Stimulated activated CD4-positive, alpha-beta T cell treated with anti-CD3 and anti-CD28 coated beads, Interleukin-12 subunit alpha, Interleukin-12 subunit beta, amount 100 ng/mL, for 4 hours (primary cell): ENCODE measurements around the gene PDZRN3.

ENCODE experiments used
- DNase-seq: peaks from one replicate; pipeline ENCODE4 v3.0.0-alpha.2; 2020

Gene PDZRN3

DNA sequence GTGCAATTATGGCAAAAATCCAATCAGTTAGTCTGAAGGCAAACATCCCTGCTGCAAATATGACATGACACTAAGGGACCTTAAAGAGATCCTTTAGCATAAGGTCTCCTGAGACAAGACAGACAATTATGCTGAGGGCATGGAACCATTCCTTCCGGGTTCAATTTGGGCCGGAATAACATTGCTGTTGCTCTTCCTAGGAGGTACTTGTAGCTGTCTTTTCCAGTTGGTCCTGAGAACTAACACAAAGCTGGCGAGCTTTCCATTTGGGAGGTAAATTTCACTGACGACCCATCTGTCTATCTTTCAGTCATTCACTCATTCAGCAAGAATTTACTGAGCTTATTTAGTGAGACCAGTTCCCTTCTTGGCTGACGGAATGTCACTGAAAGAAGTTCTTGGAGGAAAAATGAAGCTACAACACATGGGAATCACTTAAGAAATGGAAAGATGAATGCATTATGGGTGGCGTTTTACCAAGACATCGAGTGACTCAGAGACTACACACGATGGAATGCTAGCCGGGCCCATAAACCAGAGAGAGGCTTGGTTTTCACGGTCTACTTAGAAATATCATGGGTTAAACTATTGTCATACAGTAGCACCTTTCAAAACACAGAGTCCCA, 215.5 kb downstream of the PDZRN3 start:
- DNase-seq, result no peak

DNA sequence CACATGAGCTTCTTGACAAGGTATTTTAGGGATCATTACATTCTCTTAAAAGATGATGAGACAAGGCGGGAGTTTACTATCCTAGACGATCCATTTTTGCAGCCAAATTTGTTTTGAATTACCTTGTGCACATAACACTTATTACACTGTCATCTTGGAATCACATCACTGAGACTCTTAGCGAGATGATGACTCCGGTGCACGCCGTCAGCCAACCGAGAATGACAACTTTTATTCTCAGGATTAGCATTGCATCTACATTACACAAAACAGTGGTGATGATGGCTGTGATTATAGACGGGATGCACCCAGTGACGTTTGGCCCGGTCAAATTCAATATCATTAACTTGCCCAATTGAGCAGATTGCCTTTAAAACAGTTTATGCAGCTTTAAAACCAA, 216.1 kb downstream of the PDZRN3 start:
- DNase-seq, result no peak

DNA sequence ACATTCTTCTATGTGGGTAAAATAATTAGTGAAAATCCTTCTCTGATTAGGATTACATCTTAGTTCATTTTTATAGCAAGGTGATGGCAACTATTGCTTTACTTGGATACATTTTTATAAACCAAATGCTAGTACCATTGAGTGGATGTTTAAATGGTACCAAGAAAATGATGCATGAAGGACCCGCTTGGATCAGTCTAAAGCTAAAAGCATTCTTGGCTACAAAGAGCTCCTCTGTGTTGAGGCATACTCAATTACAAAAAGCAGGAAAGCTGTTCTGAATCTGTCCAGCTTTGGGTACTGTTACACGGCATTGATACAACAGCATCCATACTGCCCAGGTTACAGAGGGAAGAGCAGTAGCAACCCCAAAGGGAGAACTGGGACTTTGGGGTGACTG, 217.2 kb downstream of the PDZRN3 start:
- no peak for DNase-seq

DNA sequence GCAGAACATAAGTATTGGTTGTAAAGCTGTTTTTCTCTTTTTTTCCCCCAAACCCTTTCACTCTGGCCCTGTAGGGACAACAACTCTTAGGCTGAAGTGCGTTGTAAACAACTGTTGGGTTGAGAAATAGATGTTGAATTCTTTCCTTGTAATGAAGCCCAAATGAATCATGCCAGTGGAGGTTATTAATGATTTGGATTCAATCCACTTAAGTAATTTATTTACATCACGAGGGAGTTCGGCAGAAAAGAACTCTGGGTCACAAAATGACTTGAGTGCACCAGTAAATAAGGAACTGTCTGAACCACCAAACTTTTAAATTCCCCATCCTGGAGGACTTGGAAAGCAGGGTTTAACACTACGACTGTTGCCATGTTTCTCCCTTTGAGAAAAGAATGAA, 218.9 kb downstream of the PDZRN3 start:
- no peak for DNase-seq

DNA sequence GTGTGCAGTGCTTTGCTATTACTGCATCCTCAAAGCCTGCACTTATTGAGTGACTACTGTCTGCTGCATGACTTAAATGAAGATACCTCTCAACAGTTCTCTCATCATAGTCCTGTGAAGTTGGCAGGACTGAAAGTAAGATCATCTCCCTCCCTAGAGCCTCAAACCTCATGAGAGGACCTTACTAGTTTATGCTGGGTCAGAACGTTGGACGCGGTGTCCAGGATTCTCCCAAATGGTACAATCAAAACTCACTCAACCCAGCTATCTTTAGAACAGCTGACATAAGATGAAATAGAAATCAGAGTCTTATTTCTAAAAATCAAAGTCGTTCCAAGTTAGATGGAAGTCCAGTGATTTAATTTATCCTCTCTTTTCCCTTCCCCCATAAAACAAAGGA, 219.7 kb downstream of the PDZRN3 start:
- DNase-seq, result no peak

DNA sequence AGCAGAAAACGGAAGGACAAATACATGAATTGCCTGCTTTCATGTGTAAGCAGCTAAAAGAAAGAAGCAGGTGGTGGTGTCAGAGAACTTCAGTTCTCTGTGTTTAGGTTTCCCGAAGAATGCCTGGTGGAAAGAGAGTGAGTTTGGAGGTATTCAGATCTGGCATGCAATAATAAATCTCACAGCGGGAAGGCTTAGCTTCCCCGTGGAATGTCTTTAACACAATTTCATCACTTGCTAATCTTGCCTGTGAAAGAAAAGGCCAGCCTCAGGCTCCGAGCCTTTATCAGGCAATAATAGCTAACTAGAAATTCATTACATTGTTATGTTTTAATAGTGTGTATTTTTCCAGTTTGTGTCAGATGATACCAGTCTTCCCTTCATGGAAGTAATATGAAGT, 220.3 kb downstream of the PDZRN3 start:
- DNase-seq, result no peak

DNA sequence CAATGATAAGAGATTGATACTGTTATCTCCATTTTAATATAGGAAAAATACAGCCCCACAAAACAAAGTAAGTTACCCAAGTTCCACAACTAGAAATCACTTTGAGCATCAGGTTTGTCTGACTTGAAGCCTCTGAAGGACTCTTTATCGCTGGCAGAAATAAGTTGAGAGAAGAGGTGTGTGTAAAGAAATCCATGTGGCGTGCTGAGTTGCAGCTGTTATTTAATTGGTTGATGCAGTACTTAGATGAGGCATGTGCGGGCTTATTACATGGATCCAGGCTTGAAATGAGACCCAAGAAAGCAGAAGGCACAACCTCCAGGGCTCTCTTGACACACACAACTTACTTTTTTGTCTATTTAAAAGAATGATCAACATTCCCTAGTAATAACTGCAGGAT, 221.3 kb downstream of the PDZRN3 start:
- DNase-seq, result no peak

DNA sequence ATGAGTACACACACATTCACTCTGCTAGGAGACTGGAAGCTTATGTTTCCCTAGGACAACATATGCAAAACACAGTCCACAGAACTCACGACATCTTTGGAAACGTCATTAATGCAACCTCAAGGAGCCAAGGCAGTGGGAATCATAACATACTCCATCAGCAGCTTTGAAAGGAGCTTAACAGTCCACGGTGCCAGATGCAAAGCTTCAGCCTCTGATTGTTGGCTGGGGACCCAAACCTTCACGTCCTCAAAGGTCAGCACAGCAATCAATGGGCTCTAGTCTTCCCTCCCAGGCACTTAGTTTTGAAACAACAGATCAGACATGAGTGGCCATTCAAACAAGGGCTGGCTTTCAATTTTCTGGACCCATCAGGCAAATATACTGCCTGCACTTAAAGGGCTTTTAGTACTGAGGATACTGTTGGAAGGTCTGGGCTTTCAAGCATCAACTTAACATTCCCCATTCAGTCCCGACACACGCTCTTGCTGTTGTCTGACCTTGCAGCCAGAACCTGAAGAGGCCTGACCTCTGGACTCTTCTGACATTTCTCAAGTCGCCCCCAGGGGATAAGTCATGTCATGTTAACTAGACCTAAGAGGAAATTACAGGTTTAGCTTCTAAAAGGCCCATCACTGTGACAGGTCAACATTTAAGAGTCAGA, 223.0 kb downstream of the PDZRN3 start:
- DNase-seq, result no peak

DNA sequence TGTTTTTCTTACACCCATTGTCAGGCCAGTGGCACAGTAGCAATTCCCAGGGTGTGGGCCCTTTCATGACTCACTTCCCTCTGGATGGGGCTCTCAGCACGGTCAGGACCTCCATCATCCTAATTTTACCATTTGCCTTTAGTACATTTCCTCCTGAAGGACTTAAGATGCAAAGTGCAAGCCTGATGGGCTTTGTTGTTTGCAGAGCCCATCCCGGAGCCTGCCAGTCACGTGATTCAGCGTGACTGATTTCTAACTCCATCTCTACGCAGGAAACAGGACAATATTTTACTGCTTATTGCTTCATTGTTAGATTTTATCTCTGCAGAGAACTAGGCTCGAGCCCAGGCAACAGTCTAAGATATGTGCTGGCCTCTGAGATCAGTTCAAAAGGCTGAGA, 223.7 kb downstream of the PDZRN3 start:
- DNase-seq, result no peak

DNA sequence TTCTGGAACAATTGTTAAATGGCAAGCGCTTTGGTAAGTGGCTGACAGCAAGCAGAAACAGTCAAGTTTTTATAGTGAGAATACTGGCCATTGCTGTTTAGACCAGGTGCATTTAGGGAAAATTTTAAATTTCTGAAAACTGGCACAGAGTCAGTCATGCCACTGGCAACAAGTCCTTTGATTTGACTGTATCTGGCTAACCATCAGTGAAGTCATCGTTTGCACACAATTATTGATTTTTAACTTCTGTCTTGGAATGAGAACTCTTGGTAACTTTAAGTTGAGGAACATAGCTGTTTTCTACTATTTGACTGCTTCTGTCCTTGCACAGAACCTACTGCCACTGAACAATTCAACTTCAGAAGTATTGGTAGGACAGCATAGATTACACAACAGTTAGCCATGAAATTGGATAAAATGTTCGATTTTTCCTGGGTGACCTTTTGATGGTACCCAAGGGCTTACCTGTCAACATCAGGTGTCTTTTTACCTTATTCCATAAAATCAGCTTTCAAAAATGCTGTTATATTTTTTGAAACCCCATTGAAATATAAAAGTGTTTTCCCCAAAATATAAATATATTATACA, 225.0 kb downstream of the PDZRN3 start:
- no peak for DNase-seq

DNA sequence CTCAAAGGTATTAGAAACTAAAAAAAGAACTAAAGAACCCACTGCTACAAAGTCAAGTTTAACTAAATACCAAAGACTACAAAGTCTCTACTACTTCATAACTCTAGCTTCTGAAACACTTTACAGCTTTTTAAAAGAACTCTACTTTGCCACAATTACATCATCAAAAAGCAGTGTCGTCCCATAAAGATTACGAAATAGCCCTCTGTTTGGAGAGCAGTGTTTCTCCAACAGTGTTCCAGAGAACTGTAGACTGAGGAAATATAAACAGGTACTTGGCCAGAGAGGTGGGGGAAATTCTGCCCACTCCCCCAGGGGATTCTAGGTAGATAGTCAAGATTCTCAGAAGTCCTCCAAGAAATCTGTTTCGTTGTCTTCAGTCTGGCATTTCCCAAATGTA, 225.6 kb downstream of the PDZRN3 start:
- no peak for DNase-seq

DNA sequence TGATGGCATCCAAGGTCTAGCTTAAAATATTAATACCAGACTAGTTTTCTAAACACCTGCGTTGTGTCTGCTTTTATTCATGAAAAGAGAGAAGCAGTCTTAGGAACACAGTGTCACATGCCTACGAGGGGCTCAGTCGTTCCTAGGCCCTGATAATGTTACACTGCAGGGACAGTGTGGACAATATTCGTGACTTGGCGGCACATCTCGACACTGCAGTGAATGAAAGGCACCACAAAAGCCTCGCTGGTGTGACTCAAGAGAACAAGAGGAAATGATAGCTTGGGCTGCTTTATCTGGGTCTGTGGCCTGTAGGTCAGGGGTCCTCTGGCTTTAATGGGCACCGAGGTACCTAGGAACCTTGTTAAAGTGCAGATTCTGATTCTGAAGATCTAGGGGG, 226.7 kb downstream of the PDZRN3 start:
- DNase-seq, result no peak

DNA sequence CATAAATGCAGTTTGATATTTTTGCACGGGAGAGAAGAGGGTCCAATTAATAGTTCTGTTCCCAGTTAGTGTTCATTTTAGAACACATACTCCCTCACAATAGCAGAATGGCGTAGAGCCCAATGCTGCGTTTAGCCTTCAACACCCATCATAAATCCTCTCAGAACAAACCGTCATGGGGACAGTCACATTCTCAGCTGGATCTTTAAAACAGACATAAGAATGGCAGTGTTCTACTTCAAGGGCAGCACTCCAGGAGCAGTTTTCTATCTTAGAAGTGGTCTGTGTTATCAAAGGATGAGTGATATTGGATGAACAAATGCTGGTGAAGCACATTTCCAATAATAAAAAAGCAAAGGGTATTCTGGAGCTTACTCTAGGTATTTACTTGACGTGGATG, 230.5 kb downstream of the PDZRN3 start:
- DNase-seq, result no peak

DNA sequence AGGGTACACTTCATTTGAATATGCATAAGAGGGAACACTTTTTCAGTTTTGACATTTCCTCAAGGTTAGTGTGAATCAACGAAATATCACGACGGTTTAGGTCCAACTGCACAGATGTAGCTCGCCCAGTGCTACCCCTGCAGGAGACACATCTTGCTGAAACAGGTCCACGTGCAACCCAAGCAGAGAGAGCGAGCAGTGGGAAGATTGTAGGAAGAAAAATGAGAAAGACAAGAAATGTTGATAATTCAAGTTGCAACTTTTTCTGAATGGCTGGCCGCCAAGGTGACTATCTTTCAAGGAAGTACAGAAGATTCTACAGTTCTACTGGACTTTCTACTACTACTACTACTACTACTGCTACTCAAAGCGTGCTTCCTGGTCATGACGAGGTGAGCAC, 231.7 kb downstream of the PDZRN3 start:
- no peak for DNase-seq

DNA sequence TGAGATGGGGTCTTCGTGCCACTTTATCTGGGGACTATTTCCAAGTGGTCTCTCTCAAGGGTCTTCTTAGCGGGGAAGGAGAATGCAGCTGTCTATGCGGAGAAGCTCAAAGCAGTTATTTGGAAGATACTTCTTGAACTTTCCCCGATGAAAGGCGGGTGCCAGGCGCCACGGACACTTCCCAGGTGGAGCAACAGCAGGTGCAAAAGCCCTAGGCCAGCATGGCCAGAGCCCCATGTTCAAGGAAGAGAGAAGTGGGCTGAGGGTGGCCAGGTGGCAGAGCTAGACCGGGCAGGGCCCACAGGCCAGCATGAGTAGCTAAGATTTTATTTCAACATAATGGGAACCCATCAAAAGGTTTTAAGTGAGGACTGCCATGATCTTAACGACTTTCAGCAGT, 232.8 kb downstream of the PDZRN3 start:
- no peak for DNase-seq

DNA sequence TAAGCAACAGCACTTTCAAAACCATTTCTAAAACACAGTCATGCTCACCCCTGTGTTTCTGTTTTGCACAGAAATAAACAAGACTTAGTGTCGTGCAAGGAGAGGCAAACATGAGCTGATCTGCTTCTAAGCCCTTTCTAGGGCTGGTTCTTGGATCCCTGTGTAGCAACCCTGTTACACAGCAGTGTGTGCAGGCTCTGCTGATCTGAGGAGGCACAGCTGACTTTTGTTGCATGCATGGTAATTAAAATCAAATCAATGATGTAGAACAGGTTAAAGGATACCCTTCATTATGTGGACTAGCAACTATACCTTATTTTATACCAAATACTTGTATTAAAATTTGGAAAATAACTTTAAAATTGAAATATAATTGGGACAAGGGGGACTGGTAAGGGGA, 234.8 kb downstream of the PDZRN3 start:
- DNase-seq, result no peak

DNA sequence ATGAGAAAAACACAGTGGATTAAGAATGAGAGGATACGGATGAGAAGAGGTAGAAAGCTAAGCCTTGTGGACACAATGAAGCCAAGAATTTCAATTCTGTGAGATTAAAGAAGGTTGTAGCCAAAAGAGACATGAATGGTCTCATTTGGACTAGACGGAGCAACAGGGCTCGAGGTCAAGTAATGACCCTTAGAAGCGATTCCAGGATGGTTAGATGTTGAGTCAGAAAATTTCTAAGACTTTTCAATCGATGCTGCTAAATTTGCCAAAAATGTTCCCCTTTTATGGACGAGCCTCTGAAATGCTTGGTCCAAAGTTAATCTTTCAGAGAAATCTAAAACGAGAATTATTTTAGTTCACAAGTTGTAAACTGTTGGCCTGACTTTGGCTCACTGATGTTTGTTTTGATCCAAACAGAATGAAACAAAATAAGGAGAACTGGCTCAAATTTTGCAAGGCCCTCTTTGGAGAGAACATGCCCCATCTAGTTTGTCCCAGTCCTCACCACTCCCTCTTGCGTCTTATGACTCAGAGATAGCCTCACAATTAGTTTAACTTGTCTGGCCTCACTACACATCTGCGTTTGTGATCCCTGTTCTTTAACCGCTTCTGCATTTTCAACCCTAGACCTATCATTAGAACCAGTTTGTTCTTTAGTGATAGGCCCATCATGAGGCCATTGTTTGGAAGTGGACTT, 235.5 kb downstream of the PDZRN3 start:
- DNase-seq, result no peak

DNA sequence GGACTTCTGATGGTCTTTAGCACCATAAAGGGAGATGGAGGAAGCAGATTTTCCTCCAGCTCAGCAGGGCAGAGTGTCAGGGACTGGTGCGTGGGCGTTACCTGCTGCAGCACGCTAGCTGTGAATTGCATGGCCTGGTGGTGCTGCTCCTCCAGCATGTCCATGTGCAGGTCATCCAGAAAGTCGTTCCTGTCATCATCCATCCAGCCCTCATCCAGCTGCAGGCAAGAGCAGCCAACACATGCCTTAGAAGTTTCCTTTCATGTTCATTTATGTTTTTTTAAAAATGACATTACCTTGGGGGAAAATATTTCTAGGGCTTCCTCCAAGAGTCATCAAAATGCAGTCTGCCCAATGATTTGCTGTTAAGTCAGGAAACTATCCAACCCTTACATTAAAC, 239.2 kb downstream of the PDZRN3 start:
- no peak for DNase-seq

DNA sequence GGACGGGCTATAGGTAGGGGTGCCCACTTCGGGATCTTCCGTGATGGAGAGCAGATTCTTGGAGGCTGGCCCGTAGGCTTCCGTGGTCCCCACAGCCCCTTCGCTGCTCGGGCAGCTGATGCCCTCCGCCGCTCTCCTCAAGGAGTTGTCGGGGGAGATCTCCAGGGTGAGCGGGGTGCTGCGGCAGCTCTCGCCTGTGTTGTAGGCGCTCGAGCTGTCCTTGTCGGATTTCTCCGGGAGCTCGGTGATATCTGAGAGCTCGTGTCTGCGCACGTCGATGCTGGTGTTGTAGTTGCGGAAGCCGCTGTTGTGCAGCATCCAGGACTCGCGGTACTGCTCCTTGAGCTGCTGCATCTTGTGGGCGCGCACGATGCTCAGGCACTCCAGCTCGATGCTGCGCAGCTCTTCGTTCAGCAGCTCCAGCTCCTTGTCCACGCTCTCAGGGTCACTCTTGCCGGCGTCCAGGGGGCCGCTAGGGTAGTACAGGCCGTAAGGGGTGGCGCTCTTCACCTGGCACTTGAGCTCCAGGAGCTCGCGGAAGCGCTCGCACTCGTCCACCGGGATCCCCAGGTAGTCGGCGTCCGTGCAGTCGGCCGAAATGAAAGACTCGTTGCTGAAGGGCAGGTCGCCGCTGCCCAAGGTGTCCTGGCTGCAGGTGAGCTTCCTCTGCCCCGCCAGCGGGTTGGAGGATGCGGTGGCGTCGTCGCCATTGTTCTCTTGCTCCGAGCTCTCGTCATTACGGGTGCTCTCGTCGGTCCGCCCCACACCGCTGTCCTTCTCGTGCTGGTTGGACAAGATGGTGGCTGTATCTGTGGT, 240.4 kb downstream of the PDZRN3 start:
- DNase-seq, result no peak

DNA sequence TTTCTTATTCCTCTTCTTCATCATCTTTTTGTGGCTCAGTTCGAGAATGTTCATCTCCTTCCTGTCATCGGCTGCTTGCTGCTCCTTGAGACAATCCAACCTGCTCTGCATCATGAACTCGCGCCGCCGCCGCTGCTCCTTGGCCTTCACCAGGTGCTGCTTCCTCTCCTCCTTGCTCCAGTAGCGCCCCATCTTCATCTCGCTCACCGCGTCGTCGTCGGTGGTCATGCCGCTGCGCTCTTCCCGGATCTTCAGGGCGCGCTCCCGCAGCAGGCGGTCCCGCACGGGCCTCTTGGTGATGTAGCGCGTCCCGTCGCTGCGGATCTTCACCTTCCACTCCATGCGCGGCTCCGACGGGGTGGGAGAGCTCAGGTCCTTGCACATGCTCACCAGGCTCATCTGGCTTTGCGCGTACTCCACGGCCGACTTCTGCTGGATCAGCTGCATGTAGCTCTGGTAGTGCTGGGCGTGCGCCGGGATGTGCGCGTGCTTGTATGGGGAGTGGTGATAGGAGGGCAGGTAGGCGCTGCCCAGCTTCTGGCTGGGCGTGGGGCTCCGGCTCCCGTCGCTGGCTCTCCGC, 241.2 kb downstream of the PDZRN3 start:
- DNase-seq, result no peak

DNA sequence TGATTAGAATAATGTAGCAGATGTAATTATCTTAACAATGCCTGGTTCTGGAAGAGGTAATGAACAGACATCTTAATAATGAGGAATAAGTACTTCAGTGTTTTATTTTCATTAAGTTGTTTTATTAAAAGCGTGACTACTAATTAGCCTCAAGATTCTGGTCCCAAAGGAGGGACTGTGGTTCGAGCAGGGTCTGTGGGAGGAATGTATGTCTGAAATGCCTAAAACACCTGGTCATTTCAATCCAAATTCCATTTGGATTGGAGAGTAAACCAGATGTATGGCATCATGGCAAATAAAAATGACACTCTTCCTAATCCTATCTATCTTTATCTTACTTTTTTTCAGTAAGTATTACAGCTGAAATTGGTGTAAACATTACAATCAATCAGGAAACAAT, 243.2 kb downstream of the PDZRN3 start:
- DNase-seq, result no peak

DNA sequence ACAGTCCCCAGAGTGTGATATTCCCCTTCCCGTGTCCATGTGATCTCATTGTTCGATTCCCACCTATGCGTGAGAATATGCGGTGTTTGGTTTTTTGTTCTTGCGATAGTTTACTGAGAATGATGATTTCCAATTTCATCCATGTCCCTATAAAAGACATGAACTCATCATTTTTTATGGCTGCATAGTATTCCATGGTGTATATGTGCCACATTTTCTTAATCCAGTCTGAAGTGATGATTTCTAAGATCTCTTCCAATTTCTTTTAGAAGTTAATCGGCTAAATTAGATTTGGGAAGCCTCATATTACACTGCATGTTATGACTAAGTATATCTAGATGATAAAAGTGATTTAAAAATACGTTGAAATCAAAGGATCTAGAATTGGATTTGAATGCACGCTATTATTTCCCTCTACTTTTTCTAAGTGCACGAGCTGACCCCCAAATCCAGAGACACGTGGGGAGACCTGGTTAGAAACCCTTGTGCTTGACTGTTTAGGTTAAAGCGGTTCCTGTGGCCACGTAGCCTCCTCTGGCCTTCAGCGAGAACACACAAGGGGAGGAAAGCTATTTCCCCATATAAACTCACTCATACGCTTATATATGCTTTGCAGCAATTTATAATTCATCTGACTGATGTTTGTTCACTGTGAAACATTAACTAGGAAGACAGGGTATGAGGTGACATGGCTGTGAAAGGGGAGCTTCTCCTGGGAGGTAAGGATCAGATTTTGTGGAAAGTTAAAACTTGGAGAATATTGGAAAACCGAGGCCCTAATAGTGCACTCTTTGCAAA, 243.8 kb downstream of the PDZRN3 start:
- DNase-seq, result no peak
